ENCODE results near the gene MYO18A.
A peak's percentile ranks its signal among the peaks of the same experiment; 100 is the strongest.

Gene MYO18A

DNA sequence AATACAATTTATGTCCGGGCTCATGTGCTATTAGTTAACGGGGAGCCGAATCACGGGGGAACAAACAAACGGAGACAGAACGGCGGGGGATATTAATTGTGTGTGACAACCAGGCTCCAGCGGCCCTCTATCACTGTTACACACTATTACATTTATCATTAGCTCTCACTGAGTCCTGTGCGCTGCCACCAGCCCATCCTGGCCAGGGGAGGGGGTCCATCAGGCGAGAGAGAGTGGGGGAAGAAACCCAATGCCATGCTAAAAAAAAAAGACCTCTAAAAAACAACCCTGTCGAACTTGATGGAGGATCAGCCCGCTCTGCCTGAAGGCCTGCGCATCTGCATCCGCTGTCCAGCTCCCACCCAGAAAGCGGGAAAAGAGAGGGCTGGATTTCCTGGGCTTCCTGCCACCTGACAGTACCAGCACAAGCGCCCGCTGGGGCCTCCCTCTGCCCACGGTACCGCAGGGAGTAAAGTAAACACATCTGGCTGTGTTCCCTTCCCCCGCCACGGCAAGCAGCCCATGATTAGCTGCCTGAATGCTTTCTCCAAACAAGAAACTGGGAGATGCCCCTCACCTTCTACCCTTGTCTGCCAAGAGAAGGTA, 95.6 kb downstream of the MYO18A start:
- peaks cover 6% of the 10 kb centered on the region for H3K36me3 Mint-ChIP-seq
- H3K9me3 Mint-ChIP-seq = no peaks in the 10 kb centered on the region
- no peak overlapping the region for H3K4me3 Mint-ChIP-seq
- no peaks in the 10 kb centered on the region for H3K4me1 Mint-ChIP-seq
- no peaks in the 10 kb centered on the region for H3K27me3 Mint-ChIP-seq
- H3K27ac Mint-ChIP-seq = no peak overlapping the region

DNA sequence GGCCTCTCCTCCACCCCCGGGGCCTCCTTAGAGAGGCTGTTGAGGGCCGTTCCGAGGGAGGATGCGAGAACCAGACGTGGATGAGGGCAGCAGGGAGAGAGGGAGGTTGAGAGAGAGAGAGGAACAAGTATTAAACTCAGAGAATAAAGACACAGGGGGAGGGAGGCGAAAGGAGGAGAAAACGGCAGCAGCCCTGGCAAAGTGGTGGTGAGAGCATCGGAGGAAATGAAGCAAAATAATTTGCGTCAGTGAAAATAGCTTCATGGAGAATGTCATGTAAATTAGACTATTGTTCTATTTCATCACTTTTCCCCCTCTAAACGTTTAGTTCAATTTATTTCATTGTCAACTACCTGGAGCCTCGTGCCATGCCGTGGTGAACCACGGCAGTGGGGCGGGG, 99.2 kb downstream of the MYO18A start:
- peaks cover 1% of the 10 kb centered on the region for H3K36me3 Mint-ChIP-seq
- no peak overlapping the region for H3K27ac Mint-ChIP-seq

DNA sequence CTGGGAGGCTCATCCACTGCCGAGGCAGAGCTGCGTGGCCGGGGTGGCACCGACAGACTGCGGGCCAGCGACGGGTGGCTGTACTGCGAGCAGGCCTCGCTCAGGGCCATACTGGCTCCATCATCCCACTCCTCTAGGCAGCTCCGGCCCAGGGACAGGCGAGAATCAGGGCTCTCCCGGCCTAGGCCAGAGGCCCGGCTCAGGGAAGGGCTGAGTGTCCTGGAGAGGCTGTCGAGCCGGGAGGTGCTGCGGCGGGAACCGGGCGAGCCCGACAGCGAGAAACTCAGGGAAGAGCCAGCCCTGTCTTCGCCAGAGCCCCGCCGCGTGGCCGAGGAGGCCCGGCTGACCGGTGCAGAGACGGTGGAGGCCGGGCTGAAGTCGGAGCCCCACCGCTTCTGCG, 99.9 kb downstream of the MYO18A start:
- H3K4me3 Mint-ChIP-seq = no peak overlapping the region
- H3K27me3 Mint-ChIP-seq = no peaks in the 10 kb centered on the region
- H3K36me3 Mint-ChIP-seq = peaks cover 1% of the 10 kb centered on the region
- no peaks in the 10 kb centered on the region for H3K9me3 Mint-ChIP-seq
- no peak overlapping the region for H3K27ac Mint-ChIP-seq
- H3K4me1 Mint-ChIP-seq = no peaks in the 10 kb centered on the region

More for the DNA sequence above, 99.2 kb downstream of the MYO18A start:
- Mint-ChIP-seq H3K27me3 (no peaks in the 10 kb centered on the region), H3K4me1 (no peaks in the 10 kb centered on the region), H3K9me3 (no peaks in the 10 kb centered on the region), H3K4me3 (no peak overlapping the region)

DNA sequence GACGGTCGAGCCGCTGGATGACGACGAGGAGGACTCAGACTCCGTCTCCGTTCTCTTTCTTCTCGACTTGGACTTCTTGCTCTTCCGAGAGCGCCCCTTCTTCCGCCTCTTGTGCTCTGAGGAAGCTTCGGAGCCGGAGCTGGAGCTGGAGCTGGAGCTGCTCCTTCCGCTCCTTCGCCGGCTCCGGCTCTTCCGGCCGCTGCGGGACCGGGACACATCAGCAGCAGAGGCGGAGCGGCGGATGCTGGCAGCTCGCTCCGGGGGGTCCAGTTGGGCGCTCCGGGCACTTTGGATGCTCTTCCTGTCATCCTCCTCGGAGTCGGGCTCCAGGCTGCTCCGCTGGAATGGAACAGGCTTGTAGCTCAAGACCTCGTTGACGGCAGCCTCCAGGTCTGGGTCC, 100.3 kb downstream of the MYO18A start:
- H3K36me3 Mint-ChIP-seq = peaks cover 1% of the 10 kb centered on the region
- H3K4me1 Mint-ChIP-seq = no peaks in the 10 kb centered on the region
- no peak overlapping the region for H3K27ac Mint-ChIP-seq
- no peaks in the 10 kb centered on the region for H3K27me3 Mint-ChIP-seq
- no peak overlapping the region for H3K4me3 Mint-ChIP-seq
- no peaks in the 10 kb centered on the region for H3K9me3 Mint-ChIP-seq

DNA sequence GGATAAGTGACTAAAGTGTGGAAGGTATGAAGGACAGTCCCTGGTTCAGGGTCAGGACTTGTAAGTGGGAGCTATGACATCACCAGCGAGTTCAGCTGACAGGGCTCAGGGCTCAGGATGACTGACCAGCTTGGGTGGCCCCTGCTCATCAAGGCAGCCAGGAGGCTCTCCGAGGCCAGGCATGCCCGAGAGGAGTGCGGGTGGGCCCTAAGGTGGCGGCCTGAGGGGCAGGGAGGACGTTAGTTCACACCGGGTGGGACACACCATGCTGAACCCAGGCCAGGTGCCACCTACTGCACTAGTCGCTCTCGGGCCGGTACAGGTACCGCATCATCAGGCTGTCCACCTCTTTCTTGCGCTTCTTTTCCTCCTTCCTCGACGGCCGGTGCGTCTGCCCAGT, 100.8 kb downstream of the MYO18A start:
- H3K36me3 Mint-ChIP-seq = peaks cover 1% of the 10 kb centered on the region
- H3K4me1 Mint-ChIP-seq = no peaks in the 10 kb centered on the region
- no peaks in the 10 kb centered on the region for H3K27me3 Mint-ChIP-seq
- H3K4me3 Mint-ChIP-seq = no peak overlapping the region
- H3K9me3 Mint-ChIP-seq = no peaks in the 10 kb centered on the region
- H3K27ac Mint-ChIP-seq = no peak overlapping the region

DNA sequence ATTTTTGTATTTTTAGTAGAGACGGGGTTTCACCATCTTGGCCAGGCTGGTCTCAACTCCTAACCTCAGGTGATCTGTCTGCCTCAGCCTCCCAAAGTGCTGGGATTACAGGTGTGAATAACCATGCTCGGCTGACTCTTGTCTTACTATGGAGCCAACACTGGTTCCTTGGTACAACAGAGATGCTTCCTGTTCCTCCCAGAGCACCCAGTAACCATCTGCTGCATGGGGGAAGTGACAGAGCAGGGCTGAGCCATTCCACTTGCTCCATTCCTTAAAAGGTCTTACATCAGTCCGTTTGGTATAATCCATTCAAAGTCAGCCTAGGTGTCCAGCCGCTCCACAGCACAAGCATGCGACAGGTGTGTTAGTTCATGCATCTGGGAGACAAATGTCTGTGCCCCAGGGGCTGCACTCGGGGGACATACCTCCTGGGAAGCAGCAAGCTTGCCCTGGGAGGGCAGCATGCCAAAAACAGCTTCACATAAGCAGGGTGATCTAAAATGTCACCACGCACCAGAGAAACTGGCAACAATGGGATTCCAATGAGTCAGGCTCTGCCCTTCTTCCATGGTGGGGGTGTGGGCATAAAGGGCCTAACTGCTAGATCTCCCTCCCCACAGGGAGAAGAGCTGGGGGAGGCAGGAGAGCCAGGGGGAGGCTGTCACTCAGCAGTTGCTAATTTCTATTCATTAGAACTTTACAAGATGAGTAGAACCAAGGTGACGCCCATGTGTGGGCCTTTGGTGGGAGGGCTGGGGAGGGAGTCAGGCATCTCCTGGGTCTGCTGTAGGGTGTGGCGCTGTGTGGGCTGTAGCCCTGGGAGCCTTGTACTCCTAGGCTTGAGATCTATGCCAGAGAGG, 101.8 kb downstream of the MYO18A start:
- Mint-ChIP-seq H3K27ac (no peak overlapping the region), H3K4me1 (no peaks in the 10 kb centered on the region), H3K4me3 (no peak overlapping the region), H3K9me3 (no peaks in the 10 kb centered on the region), H3K27me3 (no peaks in the 10 kb centered on the region), H3K36me3 (peaks cover 1% of the 10 kb centered on the region)

DNA sequence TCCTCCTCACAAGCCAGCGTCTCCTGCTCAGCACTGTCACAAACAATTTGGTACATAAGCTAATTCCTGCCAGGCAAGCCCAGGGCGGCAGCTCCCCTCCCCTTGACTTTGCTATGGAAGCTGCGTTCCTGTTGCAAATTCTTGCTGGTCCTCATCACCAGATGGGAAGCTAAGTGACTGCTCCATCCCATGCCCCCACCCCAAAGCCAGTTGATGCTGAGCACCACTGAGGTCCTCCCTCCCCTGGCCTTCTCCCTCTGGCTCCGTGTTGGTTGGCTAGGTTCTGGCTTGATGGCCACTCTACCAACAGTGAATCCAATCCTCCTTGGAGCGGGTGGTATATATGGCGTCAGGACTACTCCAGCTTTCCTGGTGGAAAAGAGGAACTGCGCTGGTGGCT, 102.9 kb downstream of the MYO18A start:
- H3K4me3 Mint-ChIP-seq = no peak overlapping the region
- H3K27ac Mint-ChIP-seq = no peak overlapping the region
- H3K9me3 Mint-ChIP-seq = no peaks in the 10 kb centered on the region
- H3K4me1 Mint-ChIP-seq = peaks cover 3% of the 10 kb centered on the region
- H3K27me3 Mint-ChIP-seq = no peaks in the 10 kb centered on the region
- H3K36me3 Mint-ChIP-seq = peaks cover 1% of the 10 kb centered on the region

DNA sequence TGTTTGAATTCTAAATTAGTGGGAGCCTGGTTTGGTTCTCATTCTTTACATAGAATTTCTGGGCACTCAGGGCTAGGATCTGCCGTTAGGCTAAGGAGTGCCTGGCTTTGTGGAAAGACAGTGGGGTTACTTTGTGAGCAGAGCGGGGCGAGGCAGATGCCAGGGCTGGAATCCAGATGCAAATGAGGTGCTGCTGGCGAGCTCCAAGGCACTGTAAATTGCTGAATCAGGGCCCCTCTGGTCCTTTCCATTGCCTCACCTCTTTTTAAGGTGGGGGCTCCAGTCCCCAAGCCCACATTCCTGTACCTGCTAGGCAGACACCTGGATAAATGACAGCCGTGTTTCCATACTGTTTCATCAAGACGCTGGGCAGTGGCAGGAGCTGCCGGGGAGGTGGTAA, 103.5 kb downstream of the MYO18A start:
- H3K36me3 Mint-ChIP-seq = peaks cover 1% of the 10 kb centered on the region

DNA sequence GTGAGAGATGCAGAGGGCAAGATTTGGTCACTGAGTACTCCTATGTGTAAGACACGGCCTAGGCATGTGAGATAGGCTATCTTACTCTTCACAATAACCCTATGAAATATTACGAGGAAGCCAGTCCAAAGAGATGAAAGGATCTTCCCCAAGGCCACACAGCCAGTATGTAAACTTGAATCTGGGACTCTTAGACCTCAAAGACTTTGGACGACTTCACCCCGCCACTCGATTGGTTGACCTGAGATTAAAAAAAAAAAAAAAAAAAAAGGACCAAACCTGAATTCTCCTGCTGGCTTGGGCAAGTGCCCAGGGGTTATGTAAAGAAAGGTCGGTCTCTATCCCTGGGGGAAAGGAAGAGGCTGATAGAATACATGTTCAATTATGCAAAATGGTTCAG, 104.1 kb downstream of the MYO18A start:
- Mint-ChIP-seq H3K4me1 (peaks cover 3% of the 10 kb centered on the region), H3K4me3 (no peak overlapping the region), H3K9me3 (no peaks in the 10 kb centered on the region), H3K27ac (no peak overlapping the region), H3K36me3 (peaks cover 1% of the 10 kb centered on the region), H3K27me3 (no peaks in the 10 kb centered on the region)

More for the DNA sequence above, 103.5 kb downstream of the MYO18A start:
- H3K27me3 Mint-ChIP-seq = no peaks in the 10 kb centered on the region
- no peaks in the 10 kb centered on the region for H3K9me3 Mint-ChIP-seq
- H3K4me1 Mint-ChIP-seq = peaks cover 3% of the 10 kb centered on the region
- no peak overlapping the region for H3K4me3 Mint-ChIP-seq
- H3K27ac Mint-ChIP-seq = no peak overlapping the region

DNA sequence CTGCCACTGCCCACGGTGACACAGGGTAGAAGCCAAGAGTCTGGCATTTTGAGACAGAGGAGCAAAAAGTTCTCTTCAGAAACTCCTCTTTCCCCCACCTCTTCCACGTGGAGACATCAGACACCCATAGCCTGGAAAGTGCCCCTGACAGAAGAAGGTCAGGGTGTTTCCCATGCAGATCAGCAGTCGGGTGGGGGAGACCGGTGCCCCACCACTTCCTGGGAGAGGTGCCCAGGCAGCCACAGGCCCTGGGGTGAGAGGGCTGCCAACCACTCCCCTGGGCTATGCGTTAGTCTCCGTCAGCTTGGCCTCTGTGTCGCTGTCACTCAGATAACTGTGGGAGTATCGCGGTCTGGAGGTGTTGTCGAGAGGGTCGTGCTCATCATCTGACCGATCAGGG, 105.7 kb downstream of the MYO18A start:
- no peak overlapping the region for H3K27ac Mint-ChIP-seq
- H3K4me1 Mint-ChIP-seq = peaks cover 3% of the 10 kb centered on the region
- H3K4me3 Mint-ChIP-seq = no peak overlapping the region
- H3K27me3 Mint-ChIP-seq = no peaks in the 10 kb centered on the region
- H3K36me3 Mint-ChIP-seq = no peaks in the 10 kb centered on the region
- H3K9me3 Mint-ChIP-seq = no peaks in the 10 kb centered on the region

DNA sequence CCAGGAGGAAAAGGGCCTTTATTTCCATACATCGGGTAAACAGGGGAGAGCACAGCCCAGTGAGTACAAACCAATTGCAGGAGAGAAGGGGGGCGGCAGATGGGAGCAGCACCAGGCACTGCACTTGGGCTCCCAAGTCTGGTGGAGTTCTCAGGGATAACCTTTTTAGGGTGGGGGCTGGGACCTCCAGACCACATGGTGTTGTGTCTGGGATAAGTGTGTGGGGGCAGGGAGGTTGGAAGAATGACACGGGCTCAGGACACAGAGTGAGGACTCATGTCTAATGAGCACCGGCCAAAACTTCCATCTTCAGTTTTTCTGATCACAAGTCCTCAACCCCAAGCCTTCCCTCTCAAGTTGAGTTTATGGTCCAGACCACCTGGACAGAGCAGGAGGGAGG, 106.7 kb downstream of the MYO18A start:
- no peaks in the 10 kb centered on the region for H3K36me3 Mint-ChIP-seq
- no peaks in the 10 kb centered on the region for H3K9me3 Mint-ChIP-seq
- H3K27me3 Mint-ChIP-seq = no peaks in the 10 kb centered on the region
- peak overlapping the region; percentile 25 for H3K27ac Mint-ChIP-seq
- H3K4me1 Mint-ChIP-seq = peaks cover 3% of the 10 kb centered on the region
- H3K4me3 Mint-ChIP-seq = no peak overlapping the region

DNA sequence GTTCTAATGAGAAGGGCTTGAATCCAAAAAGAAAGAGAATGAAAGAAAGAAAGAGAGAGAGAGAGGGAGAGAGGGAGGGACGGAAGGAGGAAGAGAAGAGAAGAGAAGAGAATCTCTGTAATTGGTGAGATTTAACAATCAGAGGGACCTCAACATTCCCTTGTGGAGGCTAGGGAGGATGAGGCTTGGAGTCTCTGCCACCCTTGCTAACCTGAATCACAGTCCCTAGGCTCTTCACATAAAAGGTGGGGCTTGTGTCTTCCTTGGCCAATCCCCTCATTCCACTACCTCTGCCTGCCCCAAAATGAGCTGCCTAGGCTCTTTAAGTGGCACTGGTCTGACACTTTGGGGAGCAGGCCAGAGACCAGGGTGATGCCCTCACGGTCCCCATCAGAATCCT, 107.2 kb downstream of the MYO18A start:
- H3K4me3 Mint-ChIP-seq = no peak overlapping the region
- peaks cover 3% of the 10 kb centered on the region for H3K4me1 Mint-ChIP-seq
- peak overlapping the region; percentile 3 for H3K27ac Mint-ChIP-seq
- H3K36me3 Mint-ChIP-seq = no peaks in the 10 kb centered on the region
- H3K9me3 Mint-ChIP-seq = no peaks in the 10 kb centered on the region
- H3K27me3 Mint-ChIP-seq = no peaks in the 10 kb centered on the region

DNA sequence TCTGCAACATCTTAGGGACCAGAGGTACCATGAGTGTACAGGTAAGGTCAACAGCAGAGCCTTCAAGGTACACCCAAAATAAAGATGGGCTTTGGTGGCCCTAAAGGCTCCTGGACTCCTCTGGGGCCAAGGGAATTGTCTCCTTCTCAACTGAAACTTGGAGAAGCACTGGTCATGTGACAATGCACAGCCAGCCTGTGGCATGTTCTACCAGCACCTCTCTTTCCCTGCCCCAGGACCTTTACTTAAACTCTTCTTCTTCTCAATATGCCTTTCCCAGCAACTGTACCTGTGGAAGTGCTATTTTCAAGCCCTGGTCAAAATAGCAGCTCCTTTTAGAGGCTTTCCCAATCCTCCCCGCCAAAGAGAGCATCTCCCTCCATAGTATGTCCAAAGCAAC, 108.9 kb downstream of the MYO18A start:
- no peak overlapping the region for H3K27ac Mint-ChIP-seq
- H3K9me3 Mint-ChIP-seq = no peaks in the 10 kb centered on the region
- no peak overlapping the region for H3K4me3 Mint-ChIP-seq
- H3K4me1 Mint-ChIP-seq = peaks cover 3% of the 10 kb centered on the region
- H3K36me3 Mint-ChIP-seq = no peaks in the 10 kb centered on the region
- H3K27me3 Mint-ChIP-seq = no peaks in the 10 kb centered on the region

DNA sequence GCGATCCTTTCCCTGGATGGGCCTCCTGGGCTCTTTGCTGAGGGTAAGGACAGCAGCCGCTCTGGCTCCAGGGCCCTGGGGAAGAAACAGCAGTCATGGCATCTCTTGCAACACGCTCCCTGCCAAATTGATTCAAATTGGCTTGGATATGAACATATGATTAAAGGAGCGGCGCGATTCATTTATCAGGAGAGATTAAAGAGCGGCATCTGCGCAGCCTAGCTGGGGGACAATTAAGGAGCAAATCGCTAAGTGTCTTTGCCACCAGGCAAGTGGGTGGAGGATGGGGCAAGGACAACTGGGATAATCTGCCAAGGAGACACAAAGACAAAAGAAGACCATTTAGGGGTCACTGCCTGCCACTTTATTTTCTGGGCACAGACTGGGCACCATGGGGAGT, 109.4 kb downstream of the MYO18A start:
- peaks cover 3% of the 10 kb centered on the region for H3K4me1 Mint-ChIP-seq
- no peaks in the 10 kb centered on the region for H3K36me3 Mint-ChIP-seq
- H3K27ac Mint-ChIP-seq = no peak overlapping the region
- H3K4me3 Mint-ChIP-seq = no peak overlapping the region
- H3K27me3 Mint-ChIP-seq = no peaks in the 10 kb centered on the region
- H3K9me3 Mint-ChIP-seq = no peaks in the 10 kb centered on the region

DNA sequence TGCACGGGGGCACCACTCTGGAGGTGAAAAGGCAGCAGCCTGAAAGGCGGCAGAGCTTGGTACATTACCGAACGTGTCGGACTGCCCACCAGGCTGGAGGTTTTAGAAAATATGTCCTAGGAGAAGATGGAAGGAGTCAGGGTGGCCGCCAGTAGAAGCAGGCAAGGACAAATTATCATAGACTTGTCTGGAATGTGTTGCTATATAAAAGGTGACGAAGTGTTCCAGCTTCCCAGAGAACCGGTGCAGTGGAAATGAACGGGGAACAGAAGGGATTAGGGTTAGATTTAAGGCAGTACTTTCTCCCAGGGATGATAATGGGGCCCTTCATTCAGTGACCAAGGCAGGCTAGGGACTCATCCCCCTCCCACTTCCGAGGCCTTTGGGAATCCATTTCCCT, 109.9 kb downstream of the MYO18A start:
- H3K27me3 Mint-ChIP-seq = no peaks in the 10 kb centered on the region
- H3K36me3 Mint-ChIP-seq = no peaks in the 10 kb centered on the region
- no peak overlapping the region for H3K4me3 Mint-ChIP-seq
- H3K4me1 Mint-ChIP-seq = peaks cover 3% of the 10 kb centered on the region
- no peak overlapping the region for H3K27ac Mint-ChIP-seq
- H3K9me3 Mint-ChIP-seq = no peaks in the 10 kb centered on the region

DNA sequence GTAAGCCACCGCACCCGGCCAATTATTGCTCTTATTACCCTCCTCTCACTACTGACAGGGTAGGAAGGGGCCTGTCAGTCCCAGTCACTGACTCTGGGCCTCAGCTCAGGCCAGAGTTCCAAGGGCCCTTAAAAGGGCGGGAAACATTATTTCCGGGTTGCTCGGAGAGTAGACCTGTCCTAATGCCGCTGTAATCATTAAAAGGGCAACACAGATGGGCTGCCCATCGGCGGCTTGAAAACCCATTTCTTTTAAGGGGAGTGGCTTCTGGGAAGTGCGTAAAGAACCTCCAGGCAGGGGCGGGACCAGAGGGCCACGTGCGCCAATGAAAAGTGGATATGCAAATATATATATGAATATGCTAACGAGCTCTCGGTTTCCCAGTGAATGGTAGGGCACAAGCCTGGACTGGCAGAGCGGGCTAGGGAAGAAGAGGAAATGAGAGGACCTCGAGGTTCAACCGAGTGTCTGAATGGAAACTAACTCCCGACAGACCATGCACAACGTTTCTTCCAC, 110.6 kb downstream of the MYO18A start:
- H3K9me3 Mint-ChIP-seq = no peaks in the 10 kb centered on the region
- H3K27me3 Mint-ChIP-seq = no peaks in the 10 kb centered on the region
- no peaks in the 10 kb centered on the region for H3K36me3 Mint-ChIP-seq
- peaks cover 3% of the 10 kb centered on the region for H3K4me1 Mint-ChIP-seq
- H3K27ac Mint-ChIP-seq = no peak overlapping the region
- no peak overlapping the region for H3K4me3 Mint-ChIP-seq

Measured in activated naive CD4-positive, alpha-beta T cell treated with anti-CD3 and anti-CD28 coated beads, Interleukin-2, amount 50 U/mL, for 24 hours (primary cell).